Lung (tissue), 12 donors: ENCODE data around the gene SNX20. TPM values are rescaled to one million over a fixed set of nuclear protein-coding genes. Genes with fewer than 3 reads are reported as not detected.

Experiments used
- ATAC-seq: fragments of 200-7000 bp; cut with Tn5 transposase; one replicate; pipeline ENCODE4 v1.9.1; 2020; ENCODE audit warnings: moderate number of reproducible peaks; ENCODE audit not compliant: insufficient read depth, low FRiP score
- DNase-seq, 3 donors: peaks; one replicate each; pipeline ENCODE4 v3.0.0-alpha.2; 2013 to 2017
- H3K27ac ChIP-seq, 2 donors: one replicate each; pipeline ENCODE4 v1.5.1; 2013; ENCODE audit warnings: mild to moderate bottlenecking in 2 of 2, moderate library complexity in 2 of 2, control low read depth in 1 of 2, inconsistent platforms in 1 of 2, low read depth in 1 of 2, low read length in 1 of 2
- H3K27me3 ChIP-seq, 3 donors: one replicate each; pipeline ENCODE4 v1.5.1; 2013; ENCODE audit warnings: low read length in 2 of 3; ENCODE audit not compliant: control insufficient read depth in 3 of 3, insufficient read depth in 3 of 3
- H3K36me3 ChIP-seq, 4 donors: one replicate each; pipeline ENCODE4 v1.5.1; 2013; ENCODE audit warnings: low read length in 4 of 4, mild to moderate bottlenecking in 1 of 4, moderate library complexity in 1 of 4; ENCODE audit not compliant: control insufficient read depth in 4 of 4, insufficient read depth in 4 of 4
- H3K4me1 ChIP-seq, 5 donors: one replicate each; pipeline ENCODE4 v1.5.1; 2013; ENCODE audit warnings: low read length in 5 of 5, mild to moderate bottlenecking in 2 of 5, moderate library complexity in 1 of 5; ENCODE audit not compliant: control insufficient read depth in 5 of 5, insufficient read depth in 5 of 5
- H3K4me3 ChIP-seq: one replicate; pipeline ENCODE4 v1.5.1; 2013; ENCODE audit warnings: mild to moderate bottlenecking, control low read depth, moderate library complexity
- H3K9ac ChIP-seq, 2 donors: one replicate each; pipeline ENCODE4 v1.5.1; 2013; ENCODE audit warnings: low read length in 2 of 2, control low read depth in 1 of 2; ENCODE audit not compliant: insufficient read depth in 1 of 2
- H3K9me3 ChIP-seq, 4 donors: one replicate each; pipeline ENCODE4 v1.5.1; 2013; ENCODE audit warnings: low read length in 3 of 4, mild to moderate bottlenecking in 1 of 4, moderate library complexity in 1 of 4; ENCODE audit not compliant: control insufficient read depth in 4 of 4, insufficient read depth in 3 of 4
- CTCF ChIP-seq: IDR thresholded peaks from 2 replicates; pipeline ENCODE4 v1.5.1; 2012; ENCODE audit warnings: mild to moderate bottlenecking; ENCODE audit errors: control extremely low read depth, extremely low read depth
- WGBS, 2 donors: extraction: QIAGEN DNeasy Blood & Tissue Kit; methylation state at CpG; one replicate each; pipeline ENCODE4 v1.1.7; 2013; 5-methylcytosine and 5-hydroxymethylcytosine counted together
- polyA plus RNA-seq, 2 donors: library from polyadenylated mRNA; stranded (reverse); fragments of 200-250 nt; gene quantifications; one replicate each; pipeline ENCODE4 v1.2.1, GENCODE V29; 2013
- total RNA-seq, 2 donors: library from RNA; depleted of rRNA in 1 of 2; stranded (reverse); fragments of >200 nt in 1 of 2; gene quantifications; one replicate each; pipeline ENCODE4 v1.2.1, GENCODE V29; 2014 to 2021
- donor health status: control.
- donor health status: control.
- donor health status: Bipolar disorder and iron deficiency.
- donor health status: healthy.
- donor health status: DM: yes; HTN: yes; CAD: no.

The SNX20 gene
- total and polyA plus RNA-seq, 4 donors, result 3.1 to 14.9 (median 9.5) TPM

DNA sequence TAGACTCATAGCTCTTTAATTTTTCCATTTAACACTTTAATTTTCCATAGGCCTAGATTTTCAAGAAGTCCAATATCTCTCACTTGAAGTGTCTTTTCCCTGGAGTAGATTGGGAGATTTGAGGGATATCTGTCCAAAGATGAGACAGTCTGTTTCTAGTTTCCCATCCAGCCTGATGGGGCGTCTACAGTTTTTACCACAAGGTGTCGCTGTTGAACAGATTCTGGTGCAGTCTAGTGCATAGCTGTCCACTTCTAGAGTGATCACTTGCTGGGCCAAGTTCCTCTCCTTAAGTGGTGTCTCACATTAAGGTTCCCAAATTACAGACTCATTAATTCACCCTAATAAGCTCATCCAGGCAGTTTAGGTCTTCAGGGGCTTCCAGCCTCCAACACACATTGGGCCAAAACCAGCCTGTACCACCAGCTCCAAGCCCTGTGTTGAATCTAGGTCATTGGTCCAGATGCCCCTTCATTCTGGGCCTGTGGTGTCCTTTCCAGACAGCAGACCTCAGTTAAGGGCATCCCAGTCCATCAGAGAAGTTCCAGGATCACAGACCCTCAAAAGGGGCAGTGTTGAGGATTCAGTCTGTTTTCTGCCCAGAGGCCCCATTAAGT is 9.4 kb downstream of the SNX20 start:
- Histone ChIP-seq H3K27me3 (no peaks in the 10 kb centered on the region), H3K9me3 (peaks cover 2 to 20% (median 10%) of the 10 kb centered on the region in 4 donors), H3K4me1 (peaks cover 0 to 13% (median 5%) of the 10 kb centered on the region in 5 donors), H3K36me3 (peaks cover 0 to 14% (median 1%) of the 10 kb centered on the region in 4 donors), H3K27ac (no peak overlapping the region), H3K4me3 (no peak overlapping the region), H3K9ac (no peak overlapping the region)
- TF ChIP-seq CTCF, result no peak
- DNase-seq (no peak), ATAC-seq (no peak)
- WGBS, 2 donors, result 62 to 67% methylated on average over 2 of the region's 2 CpGs

GRCh38 chr16:50670476-50670875 is 10.6 kb downstream of the SNX20 start:
- ATAC-seq, result no peak

DNA sequence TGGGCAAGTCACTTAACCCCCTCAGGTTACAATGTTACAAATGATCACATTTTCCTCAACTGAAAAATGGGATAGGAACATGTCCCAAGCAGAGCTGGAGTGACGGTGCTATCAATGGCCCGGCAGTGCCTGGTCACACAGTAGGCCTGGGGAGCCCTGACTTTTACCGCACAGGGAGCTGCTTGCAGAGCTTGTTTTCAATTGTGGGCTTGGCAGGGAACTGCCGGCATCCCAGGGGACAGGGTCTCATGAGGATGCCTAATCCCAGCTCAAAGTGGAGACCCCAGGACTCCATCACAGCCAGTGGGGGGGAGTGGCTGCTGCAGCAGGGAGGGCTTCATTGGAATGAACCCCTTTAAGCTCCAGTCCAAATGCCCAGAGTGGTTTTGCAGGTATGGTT is 11.4 kb downstream of the SNX20 start:
- Histone ChIP-seq H3K36me3 (peaks cover 0 to 14% (median 1%) of the 10 kb centered on the region in 4 donors), H3K4me3 (no peak overlapping the region), H3K4me1 (peaks cover 0 to 13% (median 5%) of the 10 kb centered on the region in 5 donors), H3K27ac (no peak overlapping the region), H3K9ac (no peak overlapping the region), H3K9me3 (peaks cover 2 to 20% (median 10%) of the 10 kb centered on the region in 4 donors), H3K27me3 (no peaks in the 10 kb centered on the region)
- no peak for DNase-seq
- ATAC-seq, result no peak
- TF ChIP-seq CTCF, result no peak
- 97 to 98% methylated on average over 4 of the region's 4 CpGs for WGBS, 2 donors

More at GRCh38 chr16:50670476-50670875, 10.6 kb downstream of the SNX20 start:
- TF ChIP-seq CTCF, result no peak
- Histone ChIP-seq H3K9ac (no peak overlapping the region), H3K4me3 (no peak overlapping the region), H3K27me3 (no peaks in the 10 kb centered on the region), H3K36me3 (peaks cover 0 to 14% (median 1%) of the 10 kb centered on the region in 4 donors), H3K9me3 (peaks cover 2 to 20% (median 10%) of the 10 kb centered on the region in 4 donors), H3K4me1 (peaks cover 0 to 13% (median 5%) of the 10 kb centered on the region in 5 donors), H3K27ac (no peak overlapping the region)
- no peak for DNase-seq
- 94 to 99% methylated on average over 6 of the region's 6 CpGs for WGBS, 2 donors
